DND-41 (cell line): ENCODE measurements around the gene LSP1.

Source experiments
- EZH2 ChIP-seq: IDR thresholded peaks from 3 replicates; pipeline ENCODE4 v1.6.1; 2012; ENCODE audit warnings: borderline replicate concordance, low read depth, mild to moderate bottlenecking, moderate library complexity, low read length, inconsistent platforms; ENCODE audit not compliant: severe bottlenecking
- TF ChIP-seq, protein P1 (sequence below): IDR thresholded peaks from 2 replicates; pipeline ENCODE4 v1.5.1; 2012; ENCODE audit warnings: borderline replicate concordance, low read length, moderate library complexity, mild to moderate bottlenecking; ENCODE audit not compliant: poor library complexity, severe bottlenecking; ENCODE audit errors: extremely low read depth

DNA sequence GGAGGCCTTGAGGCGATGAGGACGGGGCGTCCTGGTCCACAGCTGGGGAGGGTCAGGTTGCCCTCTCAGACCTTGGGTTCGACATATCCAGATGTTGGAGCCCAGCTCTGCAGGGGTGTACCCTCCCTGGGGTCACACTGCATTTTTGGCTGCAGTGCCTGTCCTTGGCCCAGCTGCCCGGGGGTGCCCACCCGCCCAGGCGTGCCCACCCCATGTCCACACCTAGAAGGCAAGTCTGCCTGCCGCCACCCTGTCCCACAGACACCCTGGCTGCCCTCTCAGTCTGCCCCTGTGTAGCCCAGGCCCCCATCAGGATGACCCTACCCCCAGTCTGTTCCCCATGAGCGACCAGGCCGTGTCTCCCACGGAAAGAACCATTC, 3.0 kb downstream of the LSP1 start:
- TF ChIP-seq, protein P1, sequence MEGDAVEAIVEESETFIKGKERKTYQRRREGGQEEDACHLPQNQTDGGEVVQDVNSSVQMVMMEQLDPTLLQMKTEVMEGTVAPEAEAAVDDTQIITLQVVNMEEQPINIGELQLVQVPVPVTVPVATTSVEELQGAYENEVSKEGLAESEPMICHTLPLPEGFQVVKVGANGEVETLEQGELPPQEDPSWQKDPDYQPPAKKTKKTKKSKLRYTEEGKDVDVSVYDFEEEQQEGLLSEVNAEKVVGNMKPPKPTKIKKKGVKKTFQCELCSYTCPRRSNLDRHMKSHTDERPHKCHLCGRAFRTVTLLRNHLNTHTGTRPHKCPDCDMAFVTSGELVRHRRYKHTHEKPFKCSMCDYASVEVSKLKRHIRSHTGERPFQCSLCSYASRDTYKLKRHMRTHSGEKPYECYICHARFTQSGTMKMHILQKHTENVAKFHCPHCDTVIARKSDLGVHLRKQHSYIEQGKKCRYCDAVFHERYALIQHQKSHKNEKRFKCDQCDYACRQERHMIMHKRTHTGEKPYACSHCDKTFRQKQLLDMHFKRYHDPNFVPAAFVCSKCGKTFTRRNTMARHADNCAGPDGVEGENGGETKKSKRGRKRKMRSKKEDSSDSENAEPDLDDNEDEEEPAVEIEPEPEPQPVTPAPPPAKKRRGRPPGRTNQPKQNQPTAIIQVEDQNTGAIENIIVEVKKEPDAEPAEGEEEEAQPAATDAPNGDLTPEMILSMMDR, result no peak
- no peak for TF ChIP-seq EZH2
